Measurements from ENCODE around the gene NAXE.

DNA sequence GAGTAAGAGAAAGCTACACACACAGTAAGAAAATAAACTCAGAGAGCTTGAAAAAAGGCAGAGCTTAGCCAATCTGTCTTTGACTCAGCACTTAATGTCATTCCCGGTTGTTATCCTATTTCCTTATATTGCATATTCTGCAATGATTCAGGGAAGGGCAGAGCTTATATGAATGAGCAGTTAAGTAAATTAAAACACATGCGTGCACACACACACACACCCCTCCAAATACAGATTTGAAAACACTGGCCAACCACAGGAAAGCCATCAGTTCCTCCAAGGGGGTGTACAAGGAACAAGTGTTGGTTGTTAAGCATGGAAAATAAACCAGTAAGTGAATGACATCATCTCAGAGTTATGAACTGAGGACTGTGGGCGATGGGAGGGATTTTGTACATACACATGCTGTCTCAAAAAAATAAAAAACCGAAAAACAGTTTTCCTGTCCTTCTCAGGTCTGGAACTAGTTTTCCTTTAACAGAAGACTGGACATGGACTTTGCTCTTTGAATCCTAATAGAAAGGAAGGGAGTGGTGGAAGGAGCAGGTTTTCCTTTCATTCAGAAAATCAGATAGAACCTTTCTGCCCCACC lies 20.2 kb upstream of the NAXE start:
- TF ChIP-seq CTCF (conservative IDR thresholded peaks at IDR 0.05; ENCODE audit: low read depth, low read length) (no peak), EZH2 (IDR thresholded peaks at IDR 0.05; ENCODE audit: low read length, unreplicated experiment) (no peak), EZH2phosphoT487 (IDR thresholded peaks at IDR 0.05; ENCODE audit: borderline replicate concordance, low read length) (no peak)

Data from PC-3 (cell line).